GM23248 (cell line): Measurements from ENCODE around the gene PLPPR1. TPM values are rescaled to one million over a fixed set of nuclear protein-coding genes. Genes with fewer than 3 reads are reported as not detected.
"Not testable (repeated sequence)": the region's sequence is repeated elsewhere in the genome, so short reads cannot be mapped to it uniquely, and the experiment has no call there.

ENCODE experiments used
- DNase-seq: peaks from one replicate; pipeline ENCODE4 v3.0.0-alpha.2; 2015
- H2AFZ ChIP-seq: fragments of 200-600 bp; sonication (generic); 2 replicates; pipeline ENCODE4 v1.6.1; 2016; ENCODE audit warnings: antibody characterized with exemption
- H3F3A ChIP-seq: fragments of 200-600 bp; sonication (generic); 2 replicates; pipeline ENCODE4 v1.6.1; 2016; ENCODE audit warnings: mild to moderate bottlenecking, antibody characterized with exemption, mixed run types; ENCODE audit not compliant: insufficient read depth
- H3K27ac ChIP-seq: fragments of 200-600 bp; sonication (generic); 2 replicates; pipeline ENCODE4 v1.5.1; 2016; ENCODE audit warnings: mild to moderate bottlenecking
- H3K27me3 ChIP-seq: fragments of 200-600 bp; sonication (generic); replicated peaks from 2 replicates; pipeline ENCODE4 v1.6.1; 2016; ENCODE audit warnings: mild to moderate bottlenecking; ENCODE audit not compliant: insufficient read depth
- H3K36me3 ChIP-seq: fragments of 200-600 bp; sonication (generic); 2 replicates; pipeline ENCODE4 v1.6.1; 2016; ENCODE audit warnings: low read depth, mild to moderate bottlenecking
- H3K4me1 ChIP-seq: fragments of 200-600 bp; sonication (generic); 2 replicates; pipeline ENCODE4 v1.6.1; 2016; ENCODE audit warnings: mild to moderate bottlenecking; ENCODE audit not compliant: insufficient read depth
- H3K4me2 ChIP-seq: fragments of 200-600 bp; sonication (generic); one replicate; pipeline ENCODE4 v1.6.1; 2016; ENCODE audit warnings: mild to moderate bottlenecking; ENCODE audit not compliant: unreplicated experiment
- H3K4me3 ChIP-seq: fragments of 200-600 bp; sonication (generic); 2 replicates; pipeline ENCODE4 v1.5.1; 2016; ENCODE audit warnings: mild to moderate bottlenecking
- H3K79me2 ChIP-seq: fragments of 200-600 bp; sonication (generic); 2 replicates; pipeline ENCODE4 v1.6.1; 2016; ENCODE audit warnings: mild to moderate bottlenecking; ENCODE audit not compliant: insufficient read depth
- H3K9ac ChIP-seq: fragments of 200-600 bp; sonication (generic); 2 replicates; pipeline ENCODE4 v1.6.1; 2016; ENCODE audit warnings: mild to moderate bottlenecking
- H3K9me2 ChIP-seq: fragments of 200-600 bp; sonication (generic); 2 replicates; pipeline ENCODE4 v1.6.1; 2016; ENCODE audit warnings: mixed run types, mild to moderate bottlenecking, moderate library complexity; ENCODE audit not compliant: insufficient read depth
- H3K9me3 ChIP-seq: fragments of 200-600 bp; sonication (generic); one replicate; pipeline ENCODE4 v1.6.1; 2017; ENCODE audit warnings: low read depth
- H4K20me1 ChIP-seq: fragments of 200-600 bp; sonication (generic); 2 replicates; pipeline ENCODE4 v1.6.0; 2016; ENCODE audit not compliant: insufficient read depth
- EZH2 ChIP-seq: fragments of 200-600 bp; sonication (generic); IDR thresholded peaks from 2 replicates; pipeline ENCODE4 v1.6.1; 2018; ENCODE audit warnings: antibody characterized with exemption, mild to moderate bottlenecking; ENCODE audit not compliant: insufficient read depth, poor library complexity, severe bottlenecking
- EZH2phosphoT487 ChIP-seq: fragments of 200-600 bp; sonication (generic); IDR thresholded peaks from 2 replicates; pipeline ENCODE4 v1.6.1; 2018; ENCODE audit warnings: antibody characterized with exemption, moderate library complexity, mild to moderate bottlenecking, low read depth; ENCODE audit not compliant: insufficient read depth
- WGBS, 2 experiments: methylation state at CpG; one replicate each; pipeline ENCODE4 v1.1.6; 2015 to 2017; ENCODE audit warnings: low lambda C conversion rate in 2 of 2, low coverage in 1 of 2; ENCODE audit errors: missing lambda C conversion rate in 2 of 2; 5-methylcytosine and 5-hydroxymethylcytosine counted together
- in situ Hi-C: fragments of 300-500 bp; cut with MboI; formaldehyde crosslinking; loops from 2 replicates; pipeline ENCODE4 v1.15.0; 2020
- polyA plus RNA-seq: library from polyadenylated mRNA; unstranded; fragments of >200 nt; fragmentation: Nextera tagmentation; extraction: Ambion mirVana; gene quantifications from 2 replicates; pipeline ENCODE4 v1.2.1, GENCODE V29; 2016
- total RNA-seq: library from RNA; depleted of rRNA; stranded (reverse); fragments of >200 nt; shearing (Covaris generic); gene quantifications from 2 replicates; pipeline ENCODE4 v1.2.3, GENCODE V29; 2014

Gene PLPPR1
- total and polyA plus RNA-seq, 2 experiments from 2014 or later, result not detected

DNA sequence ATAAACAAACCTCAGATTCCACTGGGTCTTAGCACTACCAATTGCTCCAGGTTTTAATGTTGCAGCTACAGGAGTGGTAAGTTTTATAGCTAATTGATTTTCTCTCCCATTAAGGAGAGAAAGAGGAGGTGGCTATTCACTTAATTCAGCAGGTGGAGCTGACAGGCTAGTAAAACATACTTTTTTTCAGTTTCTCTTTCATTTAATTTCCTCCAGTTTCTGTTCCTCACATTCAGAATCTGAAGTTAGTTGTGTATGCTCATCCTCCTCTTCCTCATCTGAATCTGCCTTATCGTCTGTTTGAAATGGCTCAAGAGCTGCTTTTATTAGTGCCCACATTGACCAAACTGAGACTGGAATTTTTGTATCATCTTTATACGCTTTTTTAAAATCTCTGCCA lies 98.0 kb downstream of the PLPPR1 start:
- no peak overlapping the region for H3K4me3 ChIP-seq
- H3K4me1 ChIP-seq, result no peaks in the 10 kb centered on the region
- no peak overlapping the region for H3K9ac ChIP-seq
- H3K9me2 ChIP-seq, result no peaks in the 10 kb centered on the region
- H3K79me2 ChIP-seq, result no peaks in the 10 kb centered on the region
- H3K36me3 ChIP-seq, result no peaks in the 10 kb centered on the region
- WGBS, 2 experiments, result 0 to 8% methylated on average over 2 of the region's 2 CpGs
- H3F3A ChIP-seq, result no peaks in the 10 kb centered on the region
- in situ Hi-C loops, result no loop called here
- no peak overlapping the region for H2AFZ ChIP-seq
- no peak overlapping the region for H3K4me2 ChIP-seq
- TF ChIP-seq EZH2 (no peak), EZH2phosphoT487 (no peak)
- no peaks in the 10 kb centered on the region for H3K27me3 ChIP-seq
- no peak for DNase-seq
- no peaks in the 10 kb centered on the region for H4K20me1 ChIP-seq
- H3K9me3 ChIP-seq, result no peaks in the 10 kb centered on the region
- no peak overlapping the region for H3K27ac ChIP-seq

DNA sequence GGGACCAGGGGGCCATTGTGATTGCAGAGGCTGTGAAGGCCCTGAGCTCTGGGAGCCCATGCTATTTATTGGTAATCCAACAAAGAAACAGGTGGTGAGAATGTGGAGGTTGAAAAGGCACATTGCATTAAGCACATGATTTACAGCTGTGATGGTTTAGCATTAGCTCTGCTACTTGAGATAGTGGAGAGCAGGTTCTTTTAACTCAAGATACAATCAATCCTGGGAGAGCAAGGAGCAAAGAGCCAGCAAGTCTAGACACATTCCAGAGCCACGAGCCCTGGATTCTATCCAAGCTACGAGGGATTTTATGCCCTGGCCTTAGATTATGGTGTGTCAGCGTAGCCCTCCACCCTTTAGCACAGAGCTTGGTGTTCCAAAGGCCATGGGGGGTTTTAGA lies 98.8 kb downstream of the PLPPR1 start:
- H3F3A ChIP-seq, H3K9ac ChIP-seq, H3K4me1 ChIP-seq, H2AFZ ChIP-seq, DNase-seq, H3K9me2 ChIP-seq, H3K79me2 ChIP-seq, H3K27ac ChIP-seq, in situ Hi-C loops, H4K20me1 ChIP-seq, H3K4me2 ChIP-seq, H3K27me3 ChIP-seq, H3K9me3 ChIP-seq, H3K36me3 ChIP-seq, H3K4me3 ChIP-seq: not testable (repeated sequence)
- WGBS, 2 experiments, result 10 to 16% methylated on average over 3 of the region's 3 CpGs

DNA sequence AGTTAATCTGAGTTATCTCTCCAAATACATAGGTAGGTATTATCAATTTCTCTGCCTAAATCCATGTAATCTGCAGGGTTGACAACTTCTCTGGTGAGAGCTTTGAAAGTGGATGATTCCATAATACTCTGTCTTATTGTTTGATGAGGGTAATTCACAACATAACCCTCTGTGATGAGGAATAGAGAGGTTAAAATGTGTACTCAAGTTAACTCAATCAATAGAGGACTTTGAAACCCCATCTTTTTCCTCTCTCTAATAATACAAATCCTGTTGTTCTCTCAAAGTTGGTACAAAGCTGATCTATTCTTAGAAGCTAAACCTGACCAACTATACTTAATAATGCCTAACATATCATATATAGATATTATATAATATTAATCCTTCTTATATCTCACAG lies 100.1 kb downstream of the PLPPR1 start:
- Histone ChIP-seq H3K9me2 (no peaks in the 10 kb centered on the region), H2AFZ (no peak overlapping the region), H3K27ac (no peak overlapping the region), H4K20me1 (no peaks in the 10 kb centered on the region), H3F3A (no peaks in the 10 kb centered on the region), H3K4me1 (no peaks in the 10 kb centered on the region), H3K9ac (no peak overlapping the region), H3K36me3 (no peaks in the 10 kb centered on the region), H3K4me2 (no peak overlapping the region), H3K9me3 (no peaks in the 10 kb centered on the region), H3K27me3 (no peaks in the 10 kb centered on the region), H3K4me3 (no peak overlapping the region), H3K79me2 (no peaks in the 10 kb centered on the region)
- in situ Hi-C loops, result no loop called here
- no peak for DNase-seq
- TF ChIP-seq EZH2 (no peak), EZH2phosphoT487 (no peak)

DNA sequence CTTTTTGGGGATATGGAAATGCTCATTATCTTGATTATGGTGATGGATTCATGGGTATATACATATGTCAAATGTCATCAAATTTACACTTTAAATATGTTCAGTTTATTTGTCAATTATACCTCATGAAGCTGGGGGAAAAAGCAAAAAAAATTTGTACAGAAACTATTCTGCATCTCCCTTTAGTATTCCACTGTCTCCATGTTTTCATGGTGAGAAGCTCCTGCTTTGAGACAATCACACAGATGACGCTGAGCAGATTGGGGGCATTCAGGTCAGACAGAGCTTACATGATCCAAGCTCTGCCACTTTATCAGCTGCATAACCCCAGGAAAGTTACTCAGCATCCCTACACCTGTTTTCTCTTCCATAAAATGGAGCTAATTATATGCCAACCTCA lies 101.5 kb downstream of the PLPPR1 start:
- DNase-seq, result no peak
- Histone ChIP-seq H3K4me1 (no peaks in the 10 kb centered on the region), H3K27ac (no peak overlapping the region), H3K36me3 (no peaks in the 10 kb centered on the region), H3K9me2 (no peaks in the 10 kb centered on the region), H3K27me3 (no peaks in the 10 kb centered on the region), H3K9me3 (no peaks in the 10 kb centered on the region), H3K4me2 (no peak overlapping the region), H3K79me2 (no peaks in the 10 kb centered on the region), H2AFZ (no peak overlapping the region), H3F3A (no peaks in the 10 kb centered on the region), H3K9ac (no peak overlapping the region), H3K4me3 (no peak overlapping the region), H4K20me1 (no peaks in the 10 kb centered on the region)
- TF ChIP-seq EZH2phosphoT487, result no peak
- no peak for TF ChIP-seq EZH2
- 18 to 38% methylated on average over 1 of the region's 1 CpG for WGBS, 2 experiments
- in situ Hi-C loops, result no loop called here

DNA sequence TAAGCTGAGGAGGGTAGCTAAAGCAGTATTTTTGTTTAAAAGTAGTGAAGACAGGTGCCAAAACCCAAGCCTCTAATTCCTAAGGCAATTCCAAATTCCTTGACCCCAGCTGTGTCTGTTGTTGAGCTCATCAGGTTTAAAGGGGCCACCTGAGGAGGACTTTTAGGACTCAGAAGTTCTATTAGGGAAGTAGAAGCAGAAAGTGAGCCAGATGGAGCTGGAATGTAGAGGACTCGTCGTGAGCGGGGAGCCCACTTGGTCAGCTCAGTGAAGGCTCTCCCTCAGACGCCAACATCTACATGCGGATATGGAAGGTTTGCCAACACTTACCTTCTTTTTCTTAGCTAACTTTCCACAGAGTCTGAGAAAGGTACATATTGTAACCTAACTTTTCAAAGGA lies 102.8 kb downstream of the PLPPR1 start:
- WGBS, 2 experiments, result 28 to 29% methylated on average over 5 of the region's 5 CpGs
- in situ Hi-C loops, result no loop called here
- Histone ChIP-seq H3K36me3 (no peaks in the 10 kb centered on the region), H3K9ac (no peak overlapping the region), H3K4me1 (no peaks in the 10 kb centered on the region), H3K4me2 (no peak overlapping the region), H3K9me2 (no peaks in the 10 kb centered on the region), H3K27me3 (no peaks in the 10 kb centered on the region), H2AFZ (no peak overlapping the region), H3K79me2 (no peaks in the 10 kb centered on the region), H3K27ac (no peak overlapping the region), H3K4me3 (no peak overlapping the region), H4K20me1 (no peaks in the 10 kb centered on the region), H3K9me3 (no peaks in the 10 kb centered on the region), H3F3A (no peaks in the 10 kb centered on the region)
- TF ChIP-seq EZH2, result no peak
- no peak for TF ChIP-seq EZH2phosphoT487
- DNase-seq, result no peak
